Measurements from ENCODE around the gene MDFI.
A peak's percentile ranks its signal among the peaks of the same experiment; 100 is the strongest.

MDFI gene

GRCh38 chr6:41674231-41675000 is 36.1 kb downstream of the MDFI start:
- DNase-seq, result no peak

- DNase-seq, result no peak
Measured at GRCh38 chr6:41675176-41675775, 37.0 kb downstream of the MDFI start.

- DNase-seq, result no peak
Measured at GRCh38 chr6:41675992-41676391, 37.7 kb downstream of the MDFI start.

- DNase-seq, result no peak
Measured at GRCh38 chr6:41676431-41676830, 38.2 kb downstream of the MDFI start.

DNA sequence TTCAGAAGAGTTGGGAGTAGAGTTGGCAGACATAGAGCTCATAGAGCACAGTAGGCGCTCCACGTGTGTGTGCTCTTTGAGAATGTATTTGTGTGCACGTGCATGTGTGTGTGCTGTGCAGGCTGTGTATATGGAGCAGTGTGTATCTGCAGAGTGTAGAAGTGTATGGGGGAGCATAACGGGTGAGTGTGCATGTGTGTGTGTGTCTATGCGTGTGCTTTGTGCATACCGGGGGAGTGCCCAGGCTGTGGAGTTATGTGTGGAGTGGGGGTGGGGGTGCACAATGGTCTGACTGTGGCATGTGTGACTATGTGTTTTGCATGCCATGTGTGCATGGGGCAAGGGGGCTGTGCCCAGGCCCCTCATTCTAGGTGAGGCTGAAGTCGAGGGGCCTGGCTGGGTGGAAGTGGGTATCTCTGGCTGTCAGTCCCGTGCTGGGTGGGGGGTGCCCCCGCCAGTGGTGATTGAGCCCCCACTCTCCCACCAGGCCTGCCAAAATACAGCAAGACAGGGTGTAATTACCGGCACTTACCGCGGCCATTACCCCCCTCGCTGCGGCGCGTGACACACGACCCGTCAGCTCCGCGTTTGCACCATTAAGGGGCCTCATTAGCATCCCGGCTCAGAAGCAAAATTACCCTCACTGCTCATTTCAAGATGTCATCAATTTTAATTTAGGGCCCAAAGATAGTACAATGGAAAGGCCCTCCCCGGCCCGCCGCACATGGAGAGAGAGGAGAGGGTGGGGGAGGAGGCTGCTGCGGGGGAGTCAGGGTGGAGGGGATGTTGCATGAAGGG is 39.1 kb downstream of the MDFI start:
- DNase-seq, result no peak

DNA sequence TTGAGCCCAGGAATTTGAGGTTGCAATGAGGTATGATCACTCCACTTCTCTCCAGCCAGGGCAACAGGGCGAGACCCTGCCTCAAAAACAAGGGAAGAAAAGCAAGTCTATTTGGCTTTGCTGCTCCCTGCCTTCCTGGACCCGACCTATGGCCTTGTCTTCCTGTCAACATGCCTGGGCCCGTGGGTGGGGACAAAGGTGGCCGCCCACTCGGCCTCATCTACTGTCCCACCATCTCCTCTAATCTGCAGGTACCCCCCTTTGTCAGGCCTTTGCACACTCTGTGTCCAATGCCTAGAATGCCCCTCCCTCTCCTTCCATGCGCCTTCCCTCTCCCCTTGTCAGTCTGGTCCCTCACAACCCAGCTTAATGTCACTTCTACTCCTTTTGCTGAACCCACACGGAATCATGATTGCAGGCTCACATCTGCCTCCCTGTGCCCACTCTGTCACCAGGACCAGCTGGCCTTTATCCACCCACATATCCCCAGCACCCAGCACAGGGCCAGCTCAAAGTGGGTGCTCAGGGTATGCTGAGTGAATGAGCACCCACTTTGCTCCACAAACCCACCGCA is 40.3 kb downstream of the MDFI start:
- DNase-seq, result no peak

GRCh38 chr6:41679696-41680095 is 41.4 kb downstream of the MDFI start:
- no peak for DNase-seq

DNA sequence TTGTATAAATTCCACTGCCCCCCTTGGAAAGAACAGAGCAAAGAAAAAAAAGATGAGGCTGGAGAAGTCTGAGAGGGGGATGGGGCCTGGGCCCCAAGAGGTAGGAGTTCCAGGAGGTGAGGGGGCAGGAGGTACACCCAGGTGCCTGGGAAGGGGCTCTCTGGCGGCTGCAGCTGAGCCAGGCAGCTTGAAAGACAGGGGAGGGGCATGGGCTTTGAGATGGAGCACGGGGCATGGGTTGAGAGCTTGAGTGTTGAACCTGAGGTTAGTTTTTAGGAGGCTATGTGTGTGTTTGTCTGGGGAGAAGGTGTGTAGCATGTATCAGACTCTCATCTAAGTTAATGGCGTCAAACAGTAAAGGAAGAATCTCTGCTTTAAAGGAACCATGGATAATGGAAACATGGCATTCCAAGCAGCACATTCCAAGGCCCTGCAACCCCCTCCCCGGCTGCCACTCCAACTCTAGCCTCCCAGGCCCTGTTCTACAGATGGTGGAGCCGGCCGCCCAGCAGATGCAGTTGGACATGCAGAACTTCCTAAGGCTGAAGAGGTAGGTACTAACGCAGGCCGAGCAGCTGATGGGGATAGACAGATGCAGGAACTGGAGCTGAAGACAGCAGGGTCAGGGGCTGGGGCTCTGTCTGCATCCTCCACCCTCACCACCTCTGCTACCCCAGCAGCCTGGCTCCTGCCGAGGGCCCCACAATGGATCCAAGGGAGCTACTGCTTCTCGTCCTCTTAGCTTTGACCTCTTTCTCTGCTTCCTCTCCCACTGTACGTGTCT is 42.1 kb downstream of the MDFI start:
- no peak for DNase-seq

GRCh38 chr6:41682056-41682477 is 43.8 kb downstream of the MDFI start:
- DNase-seq, result peak; percentile 68

- DNase-seq, result no peak
Measured at GRCh38 chr6:41682497-41683272, 44.4 kb downstream of the MDFI start.

- DNase-seq, result no peak
Measured at GRCh38 chr6:41683273-41683522, 44.9 kb downstream of the MDFI start.

DNA sequence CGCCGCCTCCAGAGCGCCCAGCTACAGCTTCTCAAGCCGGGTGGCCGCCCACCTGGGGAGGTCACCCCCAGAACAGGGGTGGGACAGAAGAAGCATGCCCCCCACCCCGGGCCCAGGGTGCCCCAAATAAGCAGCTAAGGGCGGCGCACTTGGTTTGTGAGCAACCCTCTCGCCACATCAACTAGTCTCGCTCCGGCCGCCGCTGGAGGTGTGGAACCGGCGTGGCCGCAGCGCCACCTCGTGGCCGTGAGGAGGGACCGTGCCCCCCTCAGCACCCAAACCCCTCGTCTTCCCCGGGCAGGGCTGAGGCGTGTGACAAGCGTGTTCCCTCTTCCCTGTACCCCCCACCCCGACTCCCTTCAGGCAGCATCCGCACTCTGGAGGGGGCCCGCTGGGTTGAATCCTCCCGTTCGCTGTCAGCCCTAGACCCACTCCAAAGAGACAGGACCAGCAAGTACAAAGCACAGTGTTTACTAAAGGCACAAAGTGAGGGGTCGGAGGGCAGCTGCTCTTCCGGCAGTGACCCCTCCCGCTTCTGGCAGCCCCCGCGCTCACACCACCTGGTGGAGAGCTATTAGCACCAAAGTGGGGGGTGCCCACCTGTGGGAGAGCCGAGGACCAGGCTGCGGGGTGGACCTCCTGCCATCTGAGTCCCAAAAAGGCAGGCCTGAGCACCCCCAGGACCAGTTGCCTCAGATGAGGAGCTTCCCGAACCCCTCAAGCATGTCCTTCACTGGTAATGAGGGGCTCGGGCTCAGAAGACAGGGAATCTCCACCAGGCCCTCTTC is 45.4 kb downstream of the MDFI start:
- peak; percentile 84 for DNase-seq

DNA sequence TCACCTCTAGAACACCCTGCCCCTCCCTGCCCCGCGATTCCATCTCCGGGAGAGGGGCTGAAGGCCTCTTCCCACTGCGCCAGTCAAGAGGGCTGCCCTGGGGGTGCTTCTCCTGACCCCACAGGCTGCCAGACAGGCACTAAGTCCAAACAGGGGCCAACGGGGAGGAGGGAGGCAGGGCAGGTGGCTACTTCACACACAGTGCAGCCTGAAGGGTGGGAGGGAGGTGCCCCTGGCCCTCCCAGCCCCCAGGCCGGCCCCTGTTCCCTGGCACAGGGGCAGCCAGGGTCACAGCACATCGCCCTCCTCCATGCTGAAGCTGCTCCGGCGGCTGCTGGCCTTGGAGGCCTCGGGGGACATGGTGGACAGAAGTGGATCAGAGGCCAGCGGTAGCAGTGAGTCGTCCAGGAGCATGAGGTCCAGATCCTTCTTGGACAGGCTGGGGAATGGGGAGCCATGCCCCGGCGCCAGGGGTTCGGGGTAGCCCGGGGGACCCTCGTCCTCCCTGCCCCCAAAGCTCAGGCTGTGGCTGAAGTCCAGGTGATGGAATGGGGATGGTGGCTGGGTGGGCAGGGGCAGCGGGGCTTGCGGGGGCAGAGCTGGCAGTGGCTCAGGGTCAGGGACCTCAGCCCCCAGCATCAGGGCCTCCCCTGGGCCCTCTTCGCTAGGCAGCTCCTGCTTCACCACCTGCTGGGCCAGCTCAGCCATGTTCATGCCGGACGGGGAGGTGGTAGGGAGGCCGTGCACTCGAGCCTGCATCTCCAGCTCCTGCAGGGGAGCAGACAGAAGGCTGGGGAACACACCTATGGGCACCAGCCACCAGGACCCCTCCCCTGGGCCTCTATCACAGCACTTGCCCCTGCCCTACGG is 46.3 kb downstream of the MDFI start:
- DNase-seq, result no peak

- no peak for DNase-seq
Measured at GRCh38 chr6:41685641-41686380, 47.5 kb downstream of the MDFI start.

GRCh38 chr6:41687501-41688175 is 49.4 kb downstream of the MDFI start:
- no peak for DNase-seq

DNA sequence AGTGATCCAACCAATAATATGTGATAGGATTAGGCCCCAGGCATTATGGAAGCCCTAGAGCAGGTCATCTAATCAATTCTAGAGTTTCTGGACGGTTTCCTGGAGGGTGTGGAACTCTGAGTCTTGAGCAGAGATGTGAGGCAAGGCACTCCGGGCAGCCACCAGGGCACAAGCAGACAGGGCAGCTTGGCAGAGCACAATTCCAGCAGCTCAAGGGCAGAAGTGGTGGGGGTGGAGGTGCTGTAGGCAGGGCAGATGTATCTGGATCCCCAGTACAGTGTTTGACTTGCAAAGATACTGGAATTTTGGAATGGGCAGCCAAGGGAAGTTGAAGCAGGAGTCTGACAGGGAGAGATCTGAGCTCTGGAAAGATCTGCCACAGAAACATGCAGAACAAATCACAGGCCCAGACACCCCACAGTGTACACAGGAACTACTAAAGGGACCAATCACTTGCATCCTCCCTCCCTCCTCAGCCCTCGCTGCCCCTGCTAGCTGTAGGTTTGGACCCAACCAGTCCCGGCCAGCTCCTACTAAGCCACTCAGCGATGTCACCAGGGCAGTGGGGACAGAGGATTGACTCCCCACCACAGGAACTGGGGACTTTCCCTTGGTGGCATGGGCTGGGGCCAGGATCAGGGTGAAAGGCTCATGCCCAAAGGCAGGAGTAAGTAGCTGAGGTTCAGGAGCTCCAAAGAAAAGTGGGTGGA is 50.1 kb downstream of the MDFI start:
- DNase-seq, result no peak

DNA sequence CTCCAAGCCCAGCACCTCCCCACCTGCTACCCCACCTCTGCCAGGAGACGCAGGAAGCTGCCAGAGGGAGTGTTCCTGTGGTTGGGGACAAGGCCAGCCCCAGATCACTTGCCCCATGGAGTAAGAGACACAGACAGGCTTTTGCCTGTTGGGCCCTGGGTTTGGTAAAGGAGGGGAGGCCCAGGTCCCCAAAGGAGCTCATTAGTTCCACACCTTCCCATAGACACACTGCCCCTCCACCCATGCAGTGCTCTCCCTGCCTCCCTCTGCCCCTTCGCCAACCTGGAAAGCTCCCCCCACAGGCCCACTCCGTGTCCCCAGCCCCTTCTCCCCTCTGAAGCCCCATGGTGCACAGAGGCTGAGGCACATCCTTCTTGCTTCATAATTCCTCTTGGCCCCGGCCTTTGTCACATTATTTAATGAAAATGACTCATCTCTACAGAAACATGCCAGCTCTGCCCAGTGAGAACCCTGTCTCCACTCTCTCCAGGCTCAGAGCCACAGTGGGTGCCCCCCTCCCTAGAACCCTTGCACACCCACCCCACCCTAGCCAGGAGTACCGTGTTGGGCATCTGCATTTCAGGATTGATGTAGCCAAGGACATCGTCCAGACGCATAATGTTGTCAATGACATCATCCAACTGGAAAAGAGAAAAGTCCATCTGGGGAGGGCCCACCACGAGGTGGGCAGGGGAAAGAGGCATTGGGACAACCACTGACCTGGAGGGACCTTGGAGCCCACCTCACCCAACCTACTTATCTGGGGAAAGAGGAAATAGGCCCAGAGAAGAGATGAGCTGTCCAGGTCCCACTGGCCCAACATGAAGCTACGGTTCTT is 51.1 kb downstream of the MDFI start:
- DNase-seq, result no peak
